GM19324 (cell line): Measurements from ENCODE around the gene AGAP2.

Experiments used
- ATAC-seq: cut with Tn5 transposase; IDR thresholded peaks from one replicate; pipeline ENCODE4 v1.9.1; 2021; ENCODE audit warnings: mild to moderate bottlenecking, moderate library complexity; ENCODE audit not compliant: unreplicated experiment, low FRiP score

AGAP2 gene

DNA sequence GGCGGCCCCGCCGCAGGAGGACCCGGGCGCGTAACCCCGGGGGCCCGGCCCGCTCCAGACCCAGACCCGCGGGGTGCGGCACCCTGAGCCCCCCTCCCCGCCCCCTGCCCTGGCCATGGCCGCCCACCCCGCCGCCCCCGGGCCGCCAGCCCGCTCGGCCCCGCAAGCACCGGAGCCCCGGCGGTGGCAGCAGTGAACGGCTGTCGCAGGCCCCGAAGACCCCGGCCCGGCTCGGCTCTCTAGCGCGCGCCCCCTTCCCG lies 16.6 kb upstream of the AGAP2 start:
- no peak for ATAC-seq

DNA sequence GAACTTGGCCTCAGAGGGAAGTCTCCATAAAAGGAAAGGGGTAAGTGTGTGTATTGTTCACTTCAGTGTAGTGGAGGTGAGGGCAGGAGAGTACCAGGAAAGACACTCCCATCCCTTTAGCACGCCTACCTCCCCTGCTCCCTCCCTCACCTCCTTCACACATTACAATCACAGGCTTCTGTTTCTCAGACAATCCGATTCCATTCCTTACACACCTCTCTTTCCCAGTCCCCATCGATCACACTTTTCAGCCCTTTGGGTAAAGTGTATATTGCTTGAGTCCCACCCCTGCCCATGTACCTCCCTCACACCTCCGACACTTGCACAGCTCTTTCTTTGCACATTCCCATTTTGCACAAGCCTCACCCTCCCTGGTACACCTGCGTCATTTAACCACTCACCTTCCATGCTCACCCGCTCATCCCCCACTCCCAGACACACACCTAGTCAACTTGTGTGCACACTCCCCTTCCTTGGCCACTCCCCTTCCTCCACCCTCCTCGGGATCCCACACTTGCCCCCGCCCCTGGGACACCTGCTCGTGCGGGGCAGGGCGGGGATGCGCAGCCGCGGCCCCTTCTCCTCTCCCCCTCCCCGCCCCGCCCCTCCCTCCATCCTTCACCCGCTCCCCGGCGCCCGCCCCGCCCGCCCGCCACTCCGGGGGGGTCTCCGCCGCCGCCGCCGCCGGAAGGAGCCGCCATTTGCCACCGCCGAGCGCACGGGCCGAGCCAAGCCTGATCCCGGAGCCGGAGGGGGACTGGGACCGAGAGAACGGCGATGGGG lies 16.1 kb upstream of the AGAP2 start, which contains the start of gene MARCHF9:
MARCHF9 (plus strand) TSS at position 693 of the 783 bp plus-strand sequence. CDS start 426 bp downstream, outside the sequence.
- peak; percentile 36 for ATAC-seq

DNA sequence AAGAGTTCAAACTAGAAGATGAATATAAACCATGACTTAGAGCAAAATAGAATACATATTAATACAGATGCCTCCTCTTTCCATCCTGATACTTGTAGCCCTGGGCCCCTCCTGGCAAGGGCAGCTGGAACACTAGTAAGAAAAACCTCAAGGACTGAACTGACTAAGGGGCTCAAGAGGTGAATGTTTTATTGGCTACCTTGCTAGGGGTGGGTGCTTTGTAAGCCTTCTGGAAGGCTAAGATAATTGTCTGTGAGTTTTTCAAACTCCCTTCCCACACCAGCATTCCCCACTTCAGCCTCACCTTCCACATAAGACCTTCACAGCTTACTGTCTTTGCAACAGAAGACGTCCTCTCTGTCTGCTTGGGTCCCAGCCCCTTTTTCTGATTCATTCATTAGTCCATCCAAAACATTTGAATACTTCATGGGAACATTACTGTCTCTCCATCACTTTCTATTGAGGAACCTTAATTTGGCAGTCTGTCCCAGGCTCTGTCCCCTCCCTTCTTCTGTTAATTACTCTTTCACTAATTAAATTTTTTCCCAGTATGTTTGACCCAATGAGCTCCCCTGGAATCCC lies 15.3 kb upstream of the AGAP2 start:
- no peak for ATAC-seq

DNA sequence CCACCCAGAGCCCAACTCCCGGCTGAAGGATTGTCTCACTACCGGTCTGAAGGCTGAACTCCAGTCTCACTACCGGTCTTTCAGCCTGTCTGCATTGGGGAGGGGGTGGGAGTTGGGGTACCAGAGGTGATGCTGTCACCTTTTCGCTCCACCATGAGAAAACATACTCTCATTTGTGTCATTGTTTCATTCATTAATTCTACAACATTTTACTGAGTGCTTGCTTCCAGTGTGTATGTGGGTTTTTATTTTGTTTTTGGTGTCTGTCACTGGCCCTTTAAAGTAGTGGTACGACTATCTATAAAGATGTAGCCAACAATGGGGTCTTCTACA lies 14.1 kb upstream of the AGAP2 start:
- ATAC-seq, result no peak

DNA sequence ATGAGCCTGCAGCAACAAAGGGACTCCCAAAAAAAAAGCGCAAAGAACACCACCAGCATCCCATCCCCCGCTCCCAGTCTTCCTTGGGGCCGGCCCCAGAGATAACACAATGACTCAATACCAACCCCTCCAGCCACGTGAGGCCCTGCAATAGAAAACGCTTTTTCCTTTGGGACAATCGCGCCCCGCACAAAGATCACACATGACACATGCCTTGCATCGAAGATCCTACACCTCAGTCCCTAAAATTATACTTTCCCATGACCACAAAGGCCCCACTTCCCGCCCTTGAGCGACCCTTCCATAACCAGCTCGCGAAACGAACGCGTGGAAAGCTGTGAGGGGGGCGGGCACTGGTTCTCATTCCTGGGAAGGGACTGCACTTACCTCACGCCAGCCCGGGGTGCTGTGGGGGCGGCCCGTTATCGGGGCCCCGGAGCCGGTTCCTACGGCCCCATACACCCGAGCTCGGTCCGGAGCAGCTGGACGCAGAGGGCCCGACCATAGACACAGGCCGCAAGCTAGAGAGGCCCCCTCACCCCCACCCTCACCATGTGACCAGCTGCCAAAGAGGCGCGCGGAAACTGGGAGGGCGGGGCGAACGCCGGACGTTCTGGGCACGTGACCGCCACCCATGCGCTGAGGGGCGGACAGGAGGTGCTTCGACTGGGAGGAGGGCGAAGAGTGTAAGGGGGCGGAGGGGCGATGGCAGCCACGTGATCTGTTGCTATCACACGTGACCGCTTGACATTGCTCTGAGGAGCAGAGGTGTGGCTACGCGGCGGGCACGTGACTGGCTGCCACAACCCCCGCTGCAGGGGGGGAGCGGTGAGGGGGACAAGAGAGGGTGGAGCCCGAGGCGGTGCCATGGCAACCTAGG lies 13.5 kb upstream of the AGAP2 start, which contains the start of gene CDK4:
CDK4 (minus strand) TSS at position 523 of the 880 bp plus-strand sequence. CDS start 593 bp downstream, outside the sequence.
- peak; percentile 81 for ATAC-seq

DNA sequence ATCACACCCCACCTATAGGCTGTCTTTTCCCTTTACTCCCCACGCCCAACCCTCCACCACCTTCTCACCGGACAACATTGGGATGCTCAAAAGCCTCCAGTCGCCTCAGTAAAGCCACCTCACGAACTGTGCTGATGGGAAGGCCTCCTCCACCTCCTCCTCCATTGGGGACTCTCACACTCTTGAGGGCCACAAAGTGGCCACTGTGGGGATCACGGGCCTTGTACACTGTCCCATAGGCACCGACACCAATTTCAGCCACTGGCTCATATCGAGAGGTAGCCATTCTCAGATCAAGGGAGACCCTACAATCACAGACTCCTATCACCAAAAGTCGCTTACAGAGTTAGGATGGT lies 12.9 kb upstream of the AGAP2 start:
- ATAC-seq, result no peak

DNA sequence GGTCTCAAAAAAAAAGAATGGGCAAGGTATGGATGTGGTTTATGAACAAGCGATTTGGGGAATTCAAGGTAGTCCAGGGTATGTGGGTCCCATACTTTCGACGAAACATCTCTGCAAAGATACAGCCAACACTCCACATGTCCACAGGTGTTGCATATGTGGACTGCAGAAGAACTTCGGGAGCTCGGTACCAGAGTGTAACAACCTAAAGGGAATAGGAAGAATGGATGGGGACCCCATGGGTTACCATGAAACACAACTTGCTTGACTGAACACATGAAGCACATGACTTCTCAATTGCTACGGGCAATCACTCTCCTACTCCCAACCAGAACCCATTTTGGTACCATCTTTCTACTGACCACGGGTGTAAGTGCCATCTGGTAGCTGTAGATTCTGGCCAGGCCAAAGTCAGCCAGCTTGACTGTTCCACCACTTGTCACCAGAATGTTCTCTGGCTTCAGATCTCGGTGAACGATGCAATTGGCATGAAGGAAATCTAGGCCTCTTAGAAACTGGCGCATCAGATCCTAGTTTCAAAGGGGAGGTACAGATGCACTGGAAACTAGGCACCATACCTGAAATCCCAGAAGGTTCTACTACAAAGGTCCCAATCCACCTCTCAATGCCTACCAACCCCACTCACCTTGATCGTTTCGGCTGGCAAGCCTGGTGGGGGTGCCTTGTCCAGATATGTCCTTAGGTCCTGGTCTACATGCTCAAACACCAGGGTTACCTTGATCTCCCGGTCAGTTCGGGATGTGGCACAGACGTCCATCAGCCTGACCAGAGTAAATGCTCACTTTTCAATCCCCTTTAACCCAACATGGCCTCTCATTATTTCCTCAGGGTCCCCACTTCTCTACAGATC lies 12.3 kb upstream of the AGAP2 start:
- ATAC-seq, result no peak

DNA sequence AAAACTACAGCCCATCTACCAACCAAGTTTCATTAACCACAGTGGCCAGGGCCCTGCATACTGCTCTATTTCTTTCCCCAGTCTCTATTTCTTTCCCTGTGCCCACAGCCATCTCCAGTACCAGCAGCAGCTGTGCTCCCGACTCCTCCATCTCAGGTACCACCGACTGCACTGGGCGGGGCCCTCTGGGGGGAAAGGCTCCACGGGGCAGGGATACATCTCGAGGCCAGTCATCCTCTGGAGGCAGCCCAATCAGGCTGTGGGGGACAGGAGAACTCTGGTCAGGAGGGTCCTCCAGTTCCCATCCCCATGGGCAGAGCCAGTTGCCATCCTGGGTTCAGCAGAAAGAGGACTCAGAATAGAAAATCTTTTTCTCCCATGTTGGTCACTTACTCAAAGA lies 10.5 kb upstream of the AGAP2 start:
- no peak for ATAC-seq

DNA sequence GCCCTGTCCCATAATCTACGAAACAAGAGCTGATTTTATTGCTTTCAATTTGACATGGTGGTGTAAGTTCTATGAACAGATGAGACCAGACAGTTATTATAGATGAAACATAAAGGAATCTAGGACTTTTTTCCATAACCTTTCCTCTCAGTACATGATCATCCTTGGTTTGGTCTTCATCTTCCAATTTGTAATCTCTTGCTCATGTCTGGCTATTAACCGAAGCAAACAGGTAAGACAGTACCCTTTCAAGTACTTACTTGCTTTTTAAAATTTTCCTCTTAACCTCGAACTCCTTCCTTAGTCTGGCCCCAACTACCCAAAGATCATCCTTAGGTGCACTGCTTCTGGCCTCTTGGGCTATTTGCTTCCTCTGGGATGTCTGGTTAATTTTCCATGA lies 7.5 kb upstream of the AGAP2 start:
- ATAC-seq, result no peak

DNA sequence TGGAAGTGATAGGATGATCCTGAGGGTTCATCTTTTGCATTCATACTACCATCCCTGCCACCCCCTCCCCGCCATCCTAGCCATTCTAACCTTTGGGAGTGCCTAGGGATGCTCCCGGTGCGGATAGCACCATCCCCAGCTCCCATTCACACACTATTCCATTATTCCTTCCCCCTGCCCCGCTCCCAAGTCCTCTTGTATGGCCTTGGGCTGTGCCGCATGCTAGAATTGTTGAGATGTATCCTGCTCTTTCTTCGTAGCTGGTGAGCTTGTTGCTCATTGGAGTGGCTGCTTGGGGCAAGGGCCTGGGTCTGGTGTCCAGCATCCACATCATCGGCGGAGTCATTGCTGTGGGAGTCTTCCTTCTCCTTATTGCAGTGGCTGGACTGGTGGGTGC lies 6.9 kb upstream of the AGAP2 start:
- ATAC-seq, result no peak

DNA sequence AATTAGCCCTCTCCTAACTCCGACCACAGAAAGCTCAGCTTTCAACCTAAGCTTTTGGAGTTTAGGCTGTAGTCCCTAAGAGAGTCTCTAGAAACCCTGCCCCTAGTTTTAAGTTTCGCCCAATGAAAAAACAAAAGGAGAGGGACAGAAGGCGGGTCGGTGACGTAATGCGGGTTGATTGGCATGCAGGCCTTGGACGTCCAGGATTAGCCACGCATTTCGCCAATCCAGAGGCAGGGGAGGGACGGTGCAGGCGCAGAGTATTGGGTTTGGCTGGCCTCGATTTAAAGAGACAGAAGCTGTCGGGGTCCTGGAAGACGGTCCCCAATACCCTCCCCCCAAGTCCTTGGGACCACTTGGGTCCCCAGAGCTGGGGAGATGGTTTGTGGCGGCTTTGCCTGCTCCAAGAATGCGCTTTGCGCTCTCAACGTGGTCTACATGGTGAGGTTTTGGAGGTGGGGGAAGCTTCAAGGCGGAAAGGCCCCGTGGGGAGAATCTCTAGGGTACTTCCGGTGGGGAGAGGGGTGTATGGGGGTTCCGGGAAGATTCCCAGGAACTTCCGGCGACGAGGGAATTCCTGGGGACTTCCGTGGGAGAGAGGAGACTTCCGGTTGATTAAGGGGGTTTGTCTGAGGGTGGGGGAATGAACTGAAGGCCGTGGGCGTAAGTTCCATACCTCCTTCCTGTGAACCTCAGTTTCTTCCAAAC lies 6.4 kb upstream of the AGAP2 start, which contains the start of gene TSPAN31:
TSPAN31 (plus strand) TSS at position 263 of the 708 bp plus-strand sequence; CDS start at position 379, 116 bp downstream.
- ATAC-seq, result peak; percentile 82

DNA sequence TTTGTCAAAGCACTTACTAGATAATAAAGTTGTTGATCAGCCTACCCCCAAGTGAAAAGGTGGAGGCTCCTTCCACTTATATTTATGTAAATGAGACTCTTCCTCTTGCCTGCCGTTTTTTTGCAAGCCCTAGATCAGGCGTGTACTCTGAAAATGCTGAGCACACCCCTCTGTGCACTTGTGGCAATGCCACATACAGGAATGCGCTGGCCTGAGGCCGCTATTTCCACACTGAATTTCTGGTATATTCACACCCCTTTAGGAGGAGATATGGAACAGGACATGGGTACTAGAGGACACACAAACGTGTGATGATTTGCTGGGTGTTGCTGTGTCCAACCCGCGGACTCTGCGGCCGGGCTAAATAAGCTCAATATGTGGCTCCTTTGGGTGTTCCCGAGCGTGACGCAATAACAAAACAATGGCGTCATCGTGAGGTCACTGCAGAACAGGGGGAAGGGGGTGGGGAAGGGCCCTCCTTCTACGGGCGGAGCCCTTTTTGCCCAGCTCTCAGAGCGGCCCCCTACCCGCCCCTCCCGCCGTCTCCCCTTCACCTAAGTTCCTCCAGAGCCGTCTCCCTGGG lies 5.7 kb upstream of the AGAP2 start:
- peak; percentile 33 for ATAC-seq

DNA sequence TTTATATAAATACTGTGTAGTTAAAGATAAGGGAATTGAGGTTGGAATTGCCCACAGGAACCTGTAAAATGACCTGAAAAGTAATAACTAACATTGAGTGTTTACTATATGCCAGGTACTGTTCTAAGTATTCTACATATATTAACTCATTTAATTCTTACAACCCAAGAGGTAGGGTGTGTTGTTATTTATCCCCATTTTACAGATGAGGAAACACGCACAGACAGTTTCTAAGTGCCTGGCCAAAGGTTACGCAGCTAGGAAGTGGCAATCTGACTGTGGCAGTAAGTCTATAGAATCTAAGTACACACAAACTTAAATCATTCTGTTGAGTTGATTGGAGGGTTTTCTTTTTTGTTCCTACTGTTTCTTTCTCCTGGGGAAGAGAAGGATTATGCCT lies 5.2 kb upstream of the AGAP2 start:
- ATAC-seq, result no peak

DNA sequence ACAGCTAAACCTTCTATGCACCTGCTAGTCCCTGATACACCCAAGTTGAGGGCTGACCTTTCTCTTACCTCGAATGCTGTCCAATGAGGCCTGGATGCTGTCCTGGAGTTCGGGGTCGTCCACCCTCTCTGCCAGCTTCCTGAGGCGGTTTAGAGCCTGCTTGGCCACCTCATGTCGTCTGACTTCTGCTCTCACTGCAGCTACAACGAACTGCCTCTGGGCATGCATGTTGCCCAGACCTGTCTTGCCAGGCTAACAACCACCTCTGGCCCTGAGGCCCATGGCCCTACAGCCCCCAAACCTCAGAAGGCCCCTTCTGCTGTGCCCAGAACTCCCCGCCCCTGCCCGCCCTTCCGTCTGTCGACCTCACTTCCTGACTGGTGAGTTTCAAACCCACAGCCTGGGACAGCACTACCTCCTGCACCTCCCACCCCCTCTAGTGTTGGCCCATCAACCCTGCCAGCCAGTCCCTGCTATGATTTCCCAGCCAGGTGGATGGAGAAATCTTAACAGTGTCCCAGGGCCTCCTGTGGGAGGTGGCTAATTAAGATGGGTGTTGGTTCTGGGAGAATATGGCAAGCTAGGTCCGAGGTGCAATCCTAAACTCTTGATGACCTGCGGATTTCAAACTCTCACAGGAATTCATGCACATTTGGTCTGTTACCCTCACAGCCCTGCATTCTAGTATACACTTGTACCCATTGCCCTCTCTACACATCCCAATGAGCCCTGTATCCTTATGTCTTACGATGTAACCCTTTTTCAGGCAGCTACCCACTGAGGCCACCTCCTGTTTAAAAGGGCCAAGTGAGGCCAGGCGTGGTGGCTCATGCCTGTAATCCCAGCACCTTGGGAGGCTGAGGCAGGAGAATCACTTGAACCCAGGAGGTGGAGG lies 3.5 kb upstream of the AGAP2 start:
- peak; percentile 61 for ATAC-seq

DNA sequence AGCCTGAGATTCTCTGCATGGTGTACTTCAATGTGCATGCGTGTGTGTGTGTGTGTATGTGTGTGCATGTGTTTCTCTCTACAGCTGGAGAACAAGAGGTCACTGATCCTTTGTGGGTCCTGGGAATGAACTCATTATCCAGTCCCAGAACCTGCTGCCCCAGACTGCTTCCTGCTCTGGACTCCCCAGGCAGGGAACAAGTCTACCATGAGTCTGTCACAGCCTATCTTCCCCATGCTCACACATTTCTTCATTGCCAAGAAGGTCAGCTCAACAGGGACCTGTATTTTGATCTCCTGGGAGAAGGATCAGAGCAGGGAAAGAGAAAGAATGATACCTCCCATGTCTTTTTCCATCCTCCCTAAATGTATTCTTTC lies 2.9 kb upstream of the AGAP2 start:
- ATAC-seq, result no peak

DNA sequence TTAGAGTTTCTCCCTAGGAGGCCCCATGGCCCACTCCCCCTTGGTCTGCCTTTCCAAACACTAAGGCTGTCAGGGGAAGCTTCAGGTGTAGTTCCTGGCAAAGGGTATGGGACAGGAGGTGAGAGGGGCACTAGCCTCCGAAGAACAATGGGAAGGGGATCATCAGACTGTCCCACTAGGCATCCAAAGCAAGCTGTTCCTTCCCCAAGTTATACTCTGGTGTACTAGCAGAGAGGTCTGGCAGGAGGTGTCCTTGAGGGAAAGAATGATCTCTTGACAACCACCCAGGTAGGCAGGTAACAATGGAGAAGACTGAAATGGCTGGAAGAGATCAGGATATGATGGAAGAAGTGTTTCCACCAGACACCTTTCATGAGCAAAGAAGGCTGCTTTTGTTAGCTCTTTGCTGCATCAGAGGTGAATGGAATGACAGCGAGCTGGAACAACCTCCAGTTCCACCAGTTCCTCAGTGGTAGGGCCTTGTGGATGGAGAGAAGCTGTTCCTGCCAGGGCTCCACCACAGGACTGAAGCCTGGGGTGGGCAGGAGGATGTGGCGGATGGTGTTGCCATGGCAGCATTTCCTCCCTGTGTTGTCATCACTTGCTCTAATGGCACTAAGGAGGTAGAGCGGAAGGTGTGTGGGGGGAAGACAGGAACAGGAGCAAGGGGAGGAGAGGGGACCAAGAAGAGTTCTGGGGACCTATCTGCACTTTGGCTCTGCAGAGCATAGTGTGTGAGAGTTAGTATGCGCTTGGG lies 2.3 kb upstream of the AGAP2 start:
- ATAC-seq, result no peak

DNA sequence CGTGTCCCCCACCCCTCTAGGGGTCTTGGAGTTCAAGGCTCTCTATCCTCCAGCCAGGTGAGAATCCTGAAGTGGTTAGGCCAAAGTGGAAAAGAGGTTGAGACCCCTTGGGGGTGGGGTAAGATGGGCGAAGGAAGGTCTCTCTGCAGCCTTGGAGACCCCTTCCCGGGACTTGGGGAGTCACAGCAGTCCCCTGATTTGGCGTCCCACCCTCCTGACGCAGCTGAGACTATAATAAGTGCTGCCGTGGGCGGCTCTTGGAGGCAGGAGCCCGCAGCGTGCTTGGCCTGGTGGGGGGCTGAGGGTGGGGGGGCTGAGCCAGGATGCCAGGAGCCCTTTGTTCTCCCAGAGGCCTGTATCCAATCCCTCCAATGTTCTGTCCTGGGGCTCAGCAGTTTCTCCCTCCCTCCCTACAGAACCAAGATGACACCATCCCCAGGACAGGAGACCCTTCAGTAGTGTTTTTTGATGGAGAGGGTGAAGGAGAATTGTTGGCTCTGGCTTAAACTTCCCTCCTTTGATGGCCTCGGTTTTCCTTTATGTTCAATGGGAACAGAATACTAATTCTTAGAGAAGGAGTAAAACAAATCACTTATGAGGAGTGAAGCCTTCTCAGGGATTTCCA lies 1.5 kb upstream of the AGAP2 start:
- no peak for ATAC-seq
